ENCODE data around the gene LRCOL1.

GRCh38 chr12:132620113-132620898 lies 9.9 kb upstream of the LRCOL1 start:
- TF ChIP-seq CTCF (IDR thresholded peaks at IDR 0.05) = no peak
- TF ChIP-seq POLR2AphosphoS5 (IDR thresholded peaks at IDR 0.05; ENCODE audit: insufficient read depth in 1 of 2, low read depth in 1 of 2) = no peak
- no peak for TF ChIP-seq POLR2A (IDR thresholded peaks at IDR 0.05)
